ENCODE measurements around the gene TMEM11.
"Not testable (repeated sequence)": the region's sequence is repeated elsewhere in the genome, so short reads cannot be mapped to it uniquely, and the experiment has no call there.

The TMEM11 gene

DNA sequence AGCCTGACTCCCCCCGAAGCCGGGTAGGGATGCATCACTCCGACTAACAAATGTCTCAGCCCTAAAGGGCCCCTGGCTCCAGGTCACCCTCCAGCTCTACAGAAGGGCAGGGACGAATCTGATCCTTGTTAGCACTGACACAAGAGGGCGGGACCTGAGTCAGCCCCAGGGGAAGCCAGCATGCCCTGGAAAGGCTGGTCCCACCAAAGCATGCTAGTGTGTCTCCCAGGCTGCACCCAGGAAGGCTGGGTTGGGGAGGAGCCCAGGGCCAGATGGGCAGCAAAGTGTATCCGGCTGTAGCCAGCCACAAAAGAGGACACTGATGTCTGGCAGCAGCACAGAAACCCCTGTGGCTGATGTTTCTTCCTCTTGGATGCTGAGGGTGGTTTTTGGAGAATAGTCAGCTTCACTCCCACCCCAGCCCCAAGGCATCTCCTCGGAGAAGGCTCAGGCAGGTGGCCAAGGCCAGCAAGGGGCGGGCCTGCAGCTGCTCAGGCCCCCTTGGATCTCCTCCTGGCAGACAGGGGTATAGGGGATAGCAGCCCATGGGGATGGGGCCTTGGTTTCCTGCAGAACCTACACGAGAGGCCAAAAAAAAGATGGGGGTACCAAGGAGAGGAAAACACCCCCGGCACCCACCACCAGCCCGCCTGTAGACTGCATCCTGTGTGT is 28.2 kb upstream of the TMEM11 start:
- DNase-seq: no peak

- no peak for DNase-seq
Measured at GRCh38 chr17:21241564-21241963, 27.6 kb upstream of the TMEM11 start.

DNA sequence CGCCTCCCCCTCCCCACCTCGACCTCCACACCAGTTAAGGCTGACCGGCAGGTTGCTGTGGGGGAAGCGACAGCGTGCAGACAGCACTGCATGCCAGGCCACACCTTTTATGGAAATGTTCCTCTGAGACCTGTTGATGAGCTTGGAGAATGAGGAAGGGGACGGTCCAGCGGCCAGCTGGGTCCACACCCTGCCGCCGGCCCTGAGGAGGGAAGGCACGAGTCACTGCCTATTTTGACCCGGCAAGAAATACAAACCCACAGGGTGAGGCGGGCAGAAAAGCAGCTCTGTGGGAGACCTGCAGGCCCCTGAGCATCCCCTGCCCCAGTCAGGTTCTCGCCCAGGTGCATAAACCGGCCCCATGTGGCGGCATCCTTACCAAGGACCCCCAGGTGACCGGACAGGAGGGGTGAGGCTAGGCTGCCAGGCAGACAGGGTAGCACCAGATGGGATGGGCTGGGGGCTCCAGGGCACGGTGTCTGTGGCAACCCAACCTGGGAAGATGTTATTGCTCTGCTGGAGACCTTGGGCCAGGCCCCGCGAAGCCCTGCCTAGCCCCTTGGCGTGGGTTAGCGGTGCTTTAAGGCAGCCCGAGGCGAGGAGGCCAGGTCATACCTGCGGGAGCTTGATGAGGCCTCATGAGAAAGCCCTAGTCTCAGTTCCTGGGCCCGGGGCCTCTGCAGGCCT is 26.6 kb upstream of the TMEM11 start:
- no peak for DNase-seq

DNA sequence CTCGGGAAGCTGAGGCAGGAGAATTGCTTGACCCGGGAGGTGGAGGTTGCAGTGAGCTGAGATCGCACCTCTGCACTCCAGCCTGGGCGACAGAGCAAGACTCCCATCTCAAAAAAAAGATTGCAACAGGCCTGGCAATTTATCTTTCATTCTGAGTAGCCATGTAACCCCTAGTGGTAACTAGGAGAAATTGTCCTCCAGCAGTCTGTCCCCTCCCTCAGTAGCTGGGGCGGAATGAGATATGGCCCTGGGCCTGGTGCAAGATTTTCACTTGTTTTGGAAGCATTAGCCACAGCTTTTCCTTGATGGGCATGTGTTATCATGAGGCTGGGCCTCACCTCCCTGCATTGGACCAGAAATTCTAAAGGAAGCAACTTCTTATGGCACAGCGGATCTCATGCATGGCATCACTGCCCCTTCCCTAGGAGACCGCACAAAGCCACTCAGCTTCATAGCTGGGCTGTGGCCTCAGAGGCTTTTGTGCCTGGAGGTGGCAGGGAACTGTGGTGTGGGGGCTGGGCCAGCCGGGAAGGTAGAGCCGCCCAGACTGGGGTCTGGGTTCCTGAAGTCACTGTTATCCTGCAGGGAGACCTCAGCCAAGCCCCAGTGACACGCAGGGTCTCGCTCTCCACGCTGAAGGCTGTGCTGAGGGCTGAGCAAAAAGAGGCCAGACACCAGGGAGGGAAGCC is 25.9 kb upstream of the TMEM11 start:
- DNase-seq: peak; percentile 32

GRCh38 chr17:21235921-21236320 is 22.0 kb upstream of the TMEM11 start:
- DNase-seq: no peak

DNA sequence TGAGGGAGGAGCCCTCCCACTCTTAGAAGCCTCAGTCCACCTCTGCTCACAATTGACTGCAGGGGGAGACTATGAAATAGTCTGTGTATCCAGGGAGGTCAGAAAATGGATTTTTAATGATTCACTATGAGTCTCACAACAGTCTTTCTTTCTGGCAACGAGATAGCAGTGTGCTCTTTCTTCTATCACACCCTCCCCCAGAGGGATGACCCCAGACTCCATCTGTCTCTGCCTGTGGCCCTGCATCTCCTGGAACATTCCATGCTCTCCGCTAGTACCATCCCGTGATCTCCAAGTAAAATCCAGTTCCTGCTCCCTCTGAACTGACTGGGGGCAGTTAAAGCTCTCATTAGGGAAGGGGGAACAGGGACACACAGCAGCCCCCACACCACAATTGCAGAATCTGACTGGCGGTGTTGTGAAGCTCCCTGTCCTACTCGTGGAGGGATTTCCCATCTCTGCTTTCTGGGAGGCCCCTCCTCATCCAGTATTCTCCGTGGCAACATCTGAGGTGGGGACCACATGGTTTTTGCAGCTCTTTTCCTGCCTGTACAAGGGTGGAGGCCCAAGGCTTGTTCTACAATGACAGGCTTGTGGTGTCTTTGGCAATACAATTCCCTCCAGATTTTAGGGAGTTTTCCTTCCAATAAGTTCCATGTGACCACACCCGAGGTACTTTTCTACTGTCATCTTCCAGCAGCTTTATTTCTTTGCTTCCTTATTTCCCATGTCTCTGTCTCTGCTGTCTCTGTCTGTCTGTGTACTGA is 19.8 kb upstream of the TMEM11 start:
- DNase-seq: no peak

DNA sequence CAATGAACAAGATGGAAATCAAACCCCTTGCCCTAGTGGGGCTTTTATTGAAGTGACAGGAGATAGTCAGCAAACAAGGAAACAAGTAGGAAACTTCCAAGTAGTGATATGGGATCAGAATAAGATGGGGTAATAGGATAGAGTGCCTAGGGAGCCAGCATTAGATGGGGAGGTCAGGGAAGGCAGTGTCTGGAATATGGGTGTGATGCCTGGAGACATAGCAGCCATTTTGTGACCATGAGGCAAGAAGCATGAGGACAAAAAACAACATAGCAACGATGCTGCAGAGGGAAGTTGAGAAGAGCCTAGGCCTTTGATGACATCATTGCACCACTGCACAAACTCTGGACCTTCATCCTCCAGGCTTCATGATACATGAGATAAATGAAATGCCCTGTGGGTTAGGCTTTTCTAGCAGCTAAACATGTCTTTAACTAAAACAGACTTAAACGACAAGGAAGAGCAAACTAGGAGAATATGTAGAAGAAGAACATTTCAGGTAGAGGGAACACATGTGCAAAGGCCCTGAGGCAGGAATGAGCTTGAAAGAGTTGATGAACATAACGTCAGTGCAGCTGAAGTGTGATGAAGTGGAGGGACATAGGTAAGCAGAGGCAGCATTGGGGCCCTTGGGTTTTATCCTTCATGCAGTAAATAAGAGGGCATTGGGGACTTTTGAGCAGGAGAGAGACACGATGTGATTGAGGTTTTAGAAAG is 18.2 kb upstream of the TMEM11 start:
- no peak for DNase-seq

DNA sequence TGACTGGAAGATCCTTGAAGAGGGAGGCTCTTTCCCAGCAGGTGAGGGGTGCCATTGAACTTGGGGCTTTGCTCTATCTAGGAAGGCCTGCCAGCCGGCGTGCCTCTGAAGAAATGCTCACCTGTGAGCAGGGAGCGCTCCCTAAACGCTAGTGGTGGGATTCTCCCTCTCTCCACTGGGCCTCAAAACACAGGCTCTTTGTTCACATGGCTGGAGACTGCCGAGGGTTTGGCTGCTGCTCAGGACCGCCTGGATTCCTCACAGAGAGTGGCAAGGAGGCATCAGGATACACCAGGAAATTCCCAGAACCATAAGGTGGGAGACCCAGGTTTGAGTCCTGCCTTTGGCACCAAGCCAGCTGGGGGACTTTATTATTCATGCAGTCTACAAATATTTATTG is 17.6 kb upstream of the TMEM11 start:
- DNase-seq: no peak

DNA sequence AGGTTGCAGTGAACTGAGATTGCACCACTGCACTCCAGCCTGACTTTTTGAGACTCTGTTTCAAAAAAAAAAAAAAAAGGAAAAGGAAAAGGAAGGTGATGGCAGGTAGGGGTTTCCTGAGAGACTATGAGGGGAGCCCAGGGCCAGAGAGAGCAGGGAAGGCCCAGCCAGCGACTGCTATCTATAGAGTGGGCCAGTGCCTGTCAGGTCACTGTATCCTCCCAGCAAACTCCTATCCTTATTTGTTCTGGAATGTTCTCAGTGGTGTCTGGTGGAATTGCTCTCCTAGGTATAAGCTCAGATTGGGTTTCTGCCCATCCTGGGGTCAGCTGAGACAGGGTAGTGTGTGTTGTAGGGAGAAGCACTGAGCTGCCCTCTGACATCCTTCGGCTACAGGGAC is 14.9 kb upstream of the TMEM11 start:
- no peak for DNase-seq

GRCh38 chr17:21228111-21228510 is 14.2 kb upstream of the TMEM11 start:
- no peak for DNase-seq

DNA sequence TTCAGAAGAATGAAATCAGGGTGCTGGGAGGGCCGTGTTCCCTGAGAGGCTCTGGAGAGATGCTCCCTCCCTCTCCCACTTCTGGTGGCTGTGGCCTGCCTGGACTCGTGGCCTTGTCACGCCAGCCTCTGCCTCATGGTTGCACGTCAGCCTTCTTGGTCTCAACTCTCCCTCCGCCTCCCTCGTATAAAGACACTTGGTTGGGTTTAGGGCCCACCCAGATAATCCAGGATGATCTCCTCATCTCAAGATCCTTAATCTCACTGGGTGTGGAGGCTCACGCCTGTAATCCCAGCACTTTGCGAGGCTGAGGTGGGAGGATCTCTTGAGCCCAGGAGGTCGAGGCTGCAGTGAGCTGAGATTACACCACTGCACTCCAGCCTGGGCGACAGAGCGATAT is 13.3 kb upstream of the TMEM11 start:
- DNase-seq: not testable (repeated sequence)

DNA sequence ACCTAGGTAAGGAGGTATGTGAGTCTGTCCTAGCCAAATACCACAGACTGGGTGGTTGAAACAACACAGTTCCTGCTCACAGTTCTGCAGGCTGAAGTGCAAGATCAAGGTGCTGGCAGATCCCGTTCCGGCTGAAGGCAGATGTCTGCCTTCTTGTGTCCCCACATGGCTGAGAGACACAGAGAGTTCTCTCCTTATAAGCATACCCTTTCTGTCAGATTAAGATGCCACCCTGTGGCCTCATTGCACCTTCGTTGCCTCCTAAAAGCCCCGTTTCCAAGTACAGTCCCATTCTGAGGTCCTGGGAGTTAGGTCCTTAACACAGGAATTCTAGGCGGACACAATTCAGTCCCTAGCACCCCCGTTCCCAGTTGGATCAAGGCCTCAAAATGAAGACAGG is 9.1 kb upstream of the TMEM11 start:
- DNase-seq: no peak

GRCh38 chr17:21218831-21219380 is 4.9 kb upstream of the TMEM11 start:
- no peak for DNase-seq

DNA sequence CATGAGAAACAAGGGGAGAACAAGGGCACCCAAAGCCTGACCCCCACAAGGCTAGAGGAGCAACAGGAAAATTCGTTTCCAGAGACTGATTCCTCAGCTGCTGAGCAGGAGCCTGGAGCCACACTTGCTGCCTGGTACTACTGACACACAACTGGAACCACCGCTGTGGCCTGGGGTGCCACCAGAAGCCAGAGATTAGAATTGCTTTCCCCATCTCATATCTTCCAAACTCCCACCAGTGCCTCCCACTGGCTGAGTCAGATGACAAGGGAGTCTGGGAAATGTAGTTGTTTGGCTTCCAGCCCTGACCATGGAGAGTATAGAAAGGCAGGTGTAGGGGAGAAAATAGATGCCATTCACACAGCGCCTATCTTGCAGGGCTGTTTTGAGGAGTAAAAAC is 4.1 kb upstream of the TMEM11 start:
- DNase-seq: peak; percentile 39

DNA sequence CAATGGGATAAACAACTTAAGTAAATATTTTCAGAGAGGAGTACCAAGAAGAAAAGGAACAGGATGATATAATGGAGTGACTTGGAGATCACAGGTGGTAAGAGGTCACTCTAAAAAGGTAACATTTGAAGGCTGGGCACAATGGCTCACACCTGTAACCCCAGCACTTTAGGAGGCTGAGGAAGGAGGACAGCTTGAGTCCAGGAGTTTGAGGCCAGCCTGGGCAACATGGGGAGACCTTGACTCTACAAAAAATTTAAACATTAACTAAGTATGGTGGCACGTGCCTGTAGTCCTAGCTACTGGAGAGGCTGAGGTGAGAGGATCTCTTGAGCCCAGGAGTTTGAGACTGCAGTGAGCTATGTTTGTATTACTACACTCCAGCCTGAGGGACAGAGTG is 3.4 kb upstream of the TMEM11 start:
- no peak for DNase-seq

GRCh38 chr17:21215935-21216334 is 2.0 kb upstream of the TMEM11 start:
- peak; percentile 28 for DNase-seq

DNA sequence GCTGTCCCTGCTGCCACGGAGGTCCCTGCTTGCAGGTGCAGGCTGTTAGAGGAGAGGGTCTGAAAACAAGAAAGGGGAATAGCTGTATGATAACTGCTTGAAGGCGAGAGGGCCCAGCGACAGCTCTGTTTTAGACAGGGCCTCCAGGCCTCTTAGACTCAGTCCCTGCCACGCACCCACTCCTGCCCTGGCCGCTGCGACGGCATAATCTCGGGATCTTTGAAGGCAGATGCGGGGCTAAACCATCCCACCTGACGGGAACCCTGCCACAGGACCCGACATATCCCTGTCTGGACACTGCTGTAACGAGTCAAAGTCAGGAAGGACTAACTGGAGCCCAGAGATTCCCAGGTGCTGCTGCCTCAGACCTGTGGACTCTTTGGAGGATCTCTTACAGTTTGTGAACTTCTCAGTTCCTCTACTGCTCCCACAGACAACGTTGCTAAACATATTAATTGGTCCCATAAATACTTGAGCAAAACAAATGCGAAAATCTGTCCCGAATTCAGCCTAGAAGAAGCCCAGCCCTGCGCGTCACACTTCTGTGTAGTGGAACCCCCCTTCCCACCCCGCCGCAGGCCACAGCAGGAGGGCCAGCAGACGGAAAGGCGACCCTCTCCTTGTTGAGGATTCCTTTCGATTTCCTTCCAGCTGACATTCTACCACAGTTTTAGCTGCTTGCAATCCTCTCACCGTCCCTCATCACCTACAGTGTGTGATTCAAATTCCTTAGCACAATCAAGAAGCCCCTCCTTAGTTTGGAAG is 998 bp upstream of the TMEM11 start:
- DNase-seq: no peak

DNA sequence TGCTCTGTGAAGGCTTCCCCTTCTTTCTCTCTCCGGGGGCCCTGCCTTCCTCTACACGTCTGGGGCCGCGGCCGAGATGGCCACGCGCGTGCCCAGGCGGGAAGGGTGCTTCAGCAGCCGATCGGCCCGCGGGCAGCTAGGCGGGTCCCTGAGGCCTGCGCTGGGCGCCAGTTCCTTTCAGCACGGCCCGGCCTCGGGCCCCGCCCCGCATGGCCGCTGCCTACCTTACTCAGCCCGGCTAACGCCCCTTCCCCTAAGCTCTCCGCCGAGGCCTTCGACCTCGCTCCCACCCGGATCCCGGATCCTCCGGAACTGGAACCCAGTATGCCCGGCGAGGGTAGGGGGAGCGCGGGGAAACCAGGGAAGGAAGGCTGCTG is 335 bp downstream of the TMEM11 start:
- DNase-seq: peak; percentile 36

GRCh38 chr17:21212826-21213637 is 929 bp downstream of the TMEM11 start:
- DNase-seq: no peak

DNA sequence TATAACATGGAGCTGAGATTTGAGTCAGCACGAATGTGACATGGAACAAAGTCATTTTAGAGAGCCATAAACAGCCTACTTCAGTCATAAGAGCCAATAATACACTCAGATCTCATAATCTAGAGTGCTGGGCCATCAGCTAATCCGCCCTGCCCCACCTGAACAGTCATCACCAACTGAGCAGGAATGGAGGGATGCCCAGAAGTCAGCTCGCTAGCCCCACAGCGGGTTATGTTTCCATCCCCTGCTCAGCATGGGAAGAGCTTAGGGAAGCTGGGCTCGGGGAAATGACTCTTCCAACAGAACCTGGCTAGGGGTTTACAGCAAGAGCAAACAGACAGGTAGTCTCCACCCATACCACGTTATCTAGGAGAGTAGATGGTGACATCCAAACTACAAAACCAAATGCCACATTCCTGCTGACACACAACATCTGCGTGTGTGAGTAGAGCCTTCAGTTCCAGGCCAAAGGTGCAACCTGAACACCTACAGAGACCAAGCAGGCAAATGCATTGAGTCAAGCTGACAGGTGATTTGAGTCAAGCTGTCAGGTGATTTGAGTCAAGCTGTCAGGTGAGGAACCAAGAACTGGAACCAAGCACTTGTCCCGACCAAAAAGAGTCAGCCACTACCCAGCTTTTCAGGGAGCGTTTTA is 2.0 kb downstream of the TMEM11 start:
- DNase-seq: peak; percentile 26
